ENCODE data around the gene LRIG1.

Gene LRIG1

DNA sequence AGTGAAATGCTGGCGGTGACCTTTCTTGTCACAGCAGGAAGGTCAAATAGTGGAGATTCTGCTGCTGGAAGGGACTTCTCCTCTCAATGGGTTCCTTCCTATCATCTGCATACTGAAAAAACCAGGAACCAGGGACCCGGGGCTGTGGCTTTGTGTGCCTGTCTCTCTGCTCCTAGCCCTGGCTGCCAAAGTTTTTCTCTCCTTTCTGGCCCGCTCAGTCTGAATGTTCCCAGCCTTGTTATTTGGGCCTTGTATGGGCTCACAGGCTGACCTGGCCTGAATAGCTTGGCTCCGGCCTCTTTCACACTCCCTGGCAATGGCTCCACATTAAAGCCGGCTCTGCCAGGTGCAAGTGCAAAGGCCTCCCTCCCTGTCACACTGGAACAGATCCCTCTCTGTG is 94.7 kb downstream of the LRIG1 start:
- no peak for DNase-seq (ENCODE audit: low read depth in 1 of 2, low spot score in 1 of 2)
- Histone ChIP-seq H3K27ac (replicated peaks) (no peak overlapping the region), H3K27me3 (ENCODE audit: insufficient read depth, poor library complexity, severe bottlenecking) (no peaks in the 10 kb centered on the region), H3K4me3 (replicated peaks; ENCODE audit: insufficient read depth, low read length) (no peak overlapping the region)
- TF ChIP-seq POLR2AphosphoS5 (IDR thresholded peaks at IDR 0.05; ENCODE audit: low read depth) (no peak), SPI1 (IDR thresholded peaks at IDR 0.05; ENCODE audit: borderline replicate concordance, low read depth) (no peak), GABPA (IDR thresholded peaks at IDR 0.05; ENCODE audit: low read depth) (no peak)
- TF ChIP-seq, protein P1, sequence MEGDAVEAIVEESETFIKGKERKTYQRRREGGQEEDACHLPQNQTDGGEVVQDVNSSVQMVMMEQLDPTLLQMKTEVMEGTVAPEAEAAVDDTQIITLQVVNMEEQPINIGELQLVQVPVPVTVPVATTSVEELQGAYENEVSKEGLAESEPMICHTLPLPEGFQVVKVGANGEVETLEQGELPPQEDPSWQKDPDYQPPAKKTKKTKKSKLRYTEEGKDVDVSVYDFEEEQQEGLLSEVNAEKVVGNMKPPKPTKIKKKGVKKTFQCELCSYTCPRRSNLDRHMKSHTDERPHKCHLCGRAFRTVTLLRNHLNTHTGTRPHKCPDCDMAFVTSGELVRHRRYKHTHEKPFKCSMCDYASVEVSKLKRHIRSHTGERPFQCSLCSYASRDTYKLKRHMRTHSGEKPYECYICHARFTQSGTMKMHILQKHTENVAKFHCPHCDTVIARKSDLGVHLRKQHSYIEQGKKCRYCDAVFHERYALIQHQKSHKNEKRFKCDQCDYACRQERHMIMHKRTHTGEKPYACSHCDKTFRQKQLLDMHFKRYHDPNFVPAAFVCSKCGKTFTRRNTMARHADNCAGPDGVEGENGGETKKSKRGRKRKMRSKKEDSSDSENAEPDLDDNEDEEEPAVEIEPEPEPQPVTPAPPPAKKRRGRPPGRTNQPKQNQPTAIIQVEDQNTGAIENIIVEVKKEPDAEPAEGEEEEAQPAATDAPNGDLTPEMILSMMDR (IDR thresholded peaks at IDR 0.05; ENCODE audit: insufficient read depth, low read length) = no peak
- TF ChIP-seq, protein P2, sequence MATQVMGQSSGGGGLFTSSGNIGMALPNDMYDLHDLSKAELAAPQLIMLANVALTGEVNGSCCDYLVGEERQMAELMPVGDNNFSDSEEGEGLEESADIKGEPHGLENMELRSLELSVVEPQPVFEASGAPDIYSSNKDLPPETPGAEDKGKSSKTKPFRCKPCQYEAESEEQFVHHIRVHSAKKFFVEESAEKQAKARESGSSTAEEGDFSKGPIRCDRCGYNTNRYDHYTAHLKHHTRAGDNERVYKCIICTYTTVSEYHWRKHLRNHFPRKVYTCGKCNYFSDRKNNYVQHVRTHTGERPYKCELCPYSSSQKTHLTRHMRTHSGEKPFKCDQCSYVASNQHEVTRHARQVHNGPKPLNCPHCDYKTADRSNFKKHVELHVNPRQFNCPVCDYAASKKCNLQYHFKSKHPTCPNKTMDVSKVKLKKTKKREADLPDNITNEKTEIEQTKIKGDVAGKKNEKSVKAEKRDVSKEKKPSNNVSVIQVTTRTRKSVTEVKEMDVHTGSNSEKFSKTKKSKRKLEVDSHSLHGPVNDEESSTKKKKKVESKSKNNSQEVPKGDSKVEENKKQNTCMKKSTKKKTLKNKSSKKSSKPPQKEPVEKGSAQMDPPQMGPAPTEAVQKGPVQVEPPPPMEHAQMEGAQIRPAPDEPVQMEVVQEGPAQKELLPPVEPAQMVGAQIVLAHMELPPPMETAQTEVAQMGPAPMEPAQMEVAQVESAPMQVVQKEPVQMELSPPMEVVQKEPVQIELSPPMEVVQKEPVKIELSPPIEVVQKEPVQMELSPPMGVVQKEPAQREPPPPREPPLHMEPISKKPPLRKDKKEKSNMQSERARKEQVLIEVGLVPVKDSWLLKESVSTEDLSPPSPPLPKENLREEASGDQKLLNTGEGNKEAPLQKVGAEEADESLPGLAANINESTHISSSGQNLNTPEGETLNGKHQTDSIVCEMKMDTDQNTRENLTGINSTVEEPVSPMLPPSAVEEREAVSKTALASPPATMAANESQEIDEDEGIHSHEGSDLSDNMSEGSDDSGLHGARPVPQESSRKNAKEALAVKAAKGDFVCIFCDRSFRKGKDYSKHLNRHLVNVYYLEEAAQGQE (IDR thresholded peaks at IDR 0.05; ENCODE audit: insufficient replicate concordance, low read depth) = no peak

DNA sequence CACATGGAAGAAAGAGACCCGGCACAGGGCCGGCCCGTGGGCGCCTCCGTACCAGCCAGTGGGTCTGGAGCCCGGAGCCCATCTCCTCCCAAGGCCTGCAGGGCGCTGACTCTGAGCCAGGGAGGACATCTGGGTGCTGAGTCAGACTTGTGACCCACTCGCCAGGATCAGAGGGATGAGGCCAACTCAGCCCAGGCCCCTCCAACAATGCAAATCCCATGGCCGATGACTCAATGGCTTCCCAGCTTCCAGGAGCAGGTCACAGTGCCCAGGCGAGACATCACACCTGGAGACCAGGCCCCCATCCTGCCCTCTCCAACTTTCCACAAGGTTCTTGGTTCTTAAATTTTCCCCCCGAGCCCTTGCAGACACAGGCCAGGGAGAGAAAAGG is 95.1 kb downstream of the LRIG1 start:
- no peak overlapping the region for H3K4me3 ChIP-seq (replicated peaks; ENCODE audit: insufficient read depth, low read length)
- TF ChIP-seq GABPA (IDR thresholded peaks at IDR 0.05; ENCODE audit: low read depth) (no peak), POLR2AphosphoS5 (IDR thresholded peaks at IDR 0.05; ENCODE audit: low read depth) (no peak), SPI1 (IDR thresholded peaks at IDR 0.05; ENCODE audit: borderline replicate concordance, low read depth) (no peak)
- TF ChIP-seq, protein P1 (IDR thresholded peaks at IDR 0.05; ENCODE audit: insufficient read depth, low read length) = no peak
- TF ChIP-seq, protein P2 (IDR thresholded peaks at IDR 0.05; ENCODE audit: insufficient replicate concordance, low read depth) = no peak
- H3K27ac ChIP-seq (replicated peaks) = no peak overlapping the region
- no peak for DNase-seq (ENCODE audit: low read depth in 1 of 2, low spot score in 1 of 2)
- H3K27me3 ChIP-seq (ENCODE audit: insufficient read depth, poor library complexity, severe bottlenecking) = no peaks in the 10 kb centered on the region

DNA sequence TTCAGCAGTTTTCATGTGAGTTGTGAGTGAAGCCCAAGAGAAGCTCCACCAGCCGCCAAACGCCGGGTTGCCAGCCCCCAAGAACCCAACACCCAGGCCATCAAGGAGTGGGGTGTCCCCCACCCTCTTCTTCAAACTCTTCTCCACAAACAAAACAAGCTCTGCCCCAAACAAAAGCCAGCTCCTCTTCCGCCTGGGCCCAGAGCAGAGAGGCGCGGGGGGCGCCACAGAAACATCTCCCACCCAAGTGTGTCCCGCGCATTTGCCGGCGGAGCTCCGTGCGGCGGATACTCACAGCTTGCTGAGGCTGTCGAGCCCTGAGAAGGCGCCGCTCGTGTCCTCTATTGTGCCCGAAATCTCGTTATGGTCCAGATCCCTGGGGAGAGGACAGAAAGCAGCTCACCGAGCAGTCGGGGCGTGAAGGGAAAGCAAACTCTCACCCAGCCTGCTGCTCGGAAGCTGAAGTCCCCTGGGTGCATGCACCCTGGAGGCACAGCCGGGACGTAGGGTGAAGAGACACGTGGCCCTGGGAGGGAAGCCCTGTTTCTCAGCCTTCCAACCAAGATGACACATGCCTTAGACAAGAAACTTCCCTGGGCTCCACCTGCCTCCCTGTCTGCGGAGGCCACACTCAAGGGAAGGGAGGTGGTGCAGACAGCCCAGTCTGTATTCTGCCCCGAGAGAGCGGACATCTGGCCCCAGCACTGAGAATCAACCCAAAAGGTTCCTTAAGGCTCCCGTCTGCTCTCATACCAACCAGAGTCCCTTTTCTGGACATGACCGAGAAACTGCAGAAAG is 95.7 kb downstream of the LRIG1 start:
- H3K27ac ChIP-seq (replicated peaks) = no peak overlapping the region
- no peak for DNase-seq (ENCODE audit: low read depth in 1 of 2, low spot score in 1 of 2)
- no peak overlapping the region for H3K4me3 ChIP-seq (replicated peaks; ENCODE audit: insufficient read depth, low read length)
- TF ChIP-seq GABPA (IDR thresholded peaks at IDR 0.05; ENCODE audit: low read depth) (no peak), SPI1 (IDR thresholded peaks at IDR 0.05; ENCODE audit: borderline replicate concordance, low read depth) (no peak), POLR2AphosphoS5 (IDR thresholded peaks at IDR 0.05; ENCODE audit: low read depth) (no peak)
- TF ChIP-seq, protein P2 (IDR thresholded peaks at IDR 0.05; ENCODE audit: insufficient replicate concordance, low read depth) = no peak
- TF ChIP-seq, protein P1 (IDR thresholded peaks at IDR 0.05; ENCODE audit: insufficient read depth, low read length) = no peak
- no peaks in the 10 kb centered on the region for H3K27me3 ChIP-seq (ENCODE audit: insufficient read depth, poor library complexity, severe bottlenecking)
